SU-DHL-6 (cell line): ENCODE results near the gene DSP.

ENCODE experiments used
- H2AFZ ChIP-seq: fragments of 200-600 bp; sonication (generic); 2 replicates; pipeline ENCODE4 v1.6.1; 2014; ENCODE audit warnings: low read depth, mild to moderate bottlenecking, moderate library complexity, mixed read lengths, antibody characterized with exemption, low read length; ENCODE audit not compliant: severe bottlenecking
- H3F3A ChIP-seq: fragments of 200-600 bp; shearing (Covaris generic); 2 replicates; pipeline ENCODE4 v1.6.0; 2016; ENCODE audit warnings: antibody characterized with exemption, mild to moderate bottlenecking; ENCODE audit not compliant: insufficient read depth
- H3K27ac ChIP-seq: fragments of 200-600 bp; sonication (generic); 2 replicates; pipeline ENCODE4 v1.5.1; 2016; ENCODE audit warnings: low read depth, mild to moderate bottlenecking, low read length, moderate library complexity, mixed read lengths
- H3K27me3 ChIP-seq: fragments of 200-600 bp; sonication (generic), shearing (Covaris generic); 2 replicates; pipeline ENCODE4 v1.6.0; 2014; ENCODE audit warnings: mild to moderate bottlenecking, low read length
- H3K36me3 ChIP-seq: fragments of 200-600 bp; sonication (generic); 2 replicates; pipeline ENCODE4 v1.6.1; 2014; ENCODE audit warnings: mild to moderate bottlenecking, low read length, mixed read lengths
- H3K4me2 ChIP-seq: fragments of 300-600, 200-600 bp; shearing (Covaris generic), sonication (generic); 2 replicates; pipeline ENCODE4 v1.6.0; 2014; ENCODE audit warnings: low read length, low read depth, mild to moderate bottlenecking; ENCODE audit not compliant: poor library complexity, severe bottlenecking
- H3K4me3 ChIP-seq: fragments of 200-600 bp; sonication (generic); 2 replicates; pipeline ENCODE4 v1.5.1; 2014; ENCODE audit warnings: antibody characterized with exemption, low read length, mild to moderate bottlenecking, mixed read lengths; ENCODE audit not compliant: insufficient read depth, poor library complexity, severe bottlenecking
- H3K79me2 ChIP-seq: fragments of 200-600 bp; sonication (generic); 2 replicates; pipeline ENCODE4 v1.6.1; 2014; ENCODE audit warnings: mild to moderate bottlenecking, low read length, moderate library complexity; ENCODE audit not compliant: insufficient read depth
- H3K9ac ChIP-seq: fragments of 200-600 bp; sonication (generic); 2 replicates; pipeline ENCODE4 v1.7.0; 2014; ENCODE audit warnings: mild to moderate bottlenecking, low read length
- H3K9me2 ChIP-seq: fragments of 200-600 bp; sonication (generic); replicated peaks from 2 replicates; pipeline ENCODE4 v1.6.1; 2014; ENCODE audit warnings: low read length; ENCODE audit not compliant: insufficient read depth
- H3K9me3 ChIP-seq: fragments of 200-600 bp; sonication (generic); 2 replicates; pipeline ENCODE4 v1.6.1; 2014; ENCODE audit warnings: low read length, mixed read lengths; ENCODE audit not compliant: insufficient read depth
- H4K20me1 ChIP-seq: fragments of 200-600 bp; sonication (generic); 2 replicates; pipeline ENCODE4 v1.6.1; 2014; ENCODE audit warnings: low read depth, mild to moderate bottlenecking, antibody characterized with exemption, low read length, moderate library complexity, mixed read lengths
- CTCF ChIP-seq: fragments of 200-600 bp; sonication (generic); IDR thresholded peaks from one replicate; pipeline ENCODE4 v1.5.1; 2017; ENCODE audit warnings: antibody characterized with exemption, mild to moderate bottlenecking, low read length, moderate library complexity; ENCODE audit not compliant: insufficient read depth, poor library complexity, severe bottlenecking
- EZH2phosphoT487 ChIP-seq: fragments of 200-600 bp; sonication (generic), shearing (Covaris generic); conservative IDR thresholded peaks from 2 replicates; pipeline ENCODE4 v1.6.1; 2018; ENCODE audit warnings: mild to moderate bottlenecking, antibody characterized with exemption, low read length, moderate library complexity, mixed read lengths

The DSP gene

GRCh38 chr6:7572213-7572943, 30.9 kb downstream of the DSP start:
- H3K9me3 ChIP-seq, result no peaks in the 10 kb centered on the region
- H3K27ac ChIP-seq, result no peak overlapping the region
- no peak for TF ChIP-seq CTCF
- no peak for TF ChIP-seq EZH2phosphoT487
- H3K79me2 ChIP-seq, result no peaks in the 10 kb centered on the region
- H3F3A ChIP-seq, result no peaks in the 10 kb centered on the region
- no peaks in the 10 kb centered on the region for H3K27me3 ChIP-seq
- no peaks in the 10 kb centered on the region for H3K9me2 ChIP-seq
- no peak overlapping the region for H2AFZ ChIP-seq
- H3K4me2 ChIP-seq, result no peak overlapping the region
- no peaks in the 10 kb centered on the region for H4K20me1 ChIP-seq
- H3K4me3 ChIP-seq, result no peak overlapping the region
- H3K9ac ChIP-seq, result no peak overlapping the region
- no peaks in the 10 kb centered on the region for H3K36me3 ChIP-seq

- H3K9me2 ChIP-seq, result no peaks in the 10 kb centered on the region
- no peak overlapping the region for H3K4me3 ChIP-seq
- no peak overlapping the region for H3K9ac ChIP-seq
- H4K20me1 ChIP-seq, result no peaks in the 10 kb centered on the region
- H2AFZ ChIP-seq, result no peak overlapping the region
- no peaks in the 10 kb centered on the region for H3K27me3 ChIP-seq
- H3K36me3 ChIP-seq, result no peaks in the 10 kb centered on the region
- H3F3A ChIP-seq, result no peaks in the 10 kb centered on the region
- H3K9me3 ChIP-seq, result no peaks in the 10 kb centered on the region
- H3K27ac ChIP-seq, result no peak overlapping the region
- no peak overlapping the region for H3K4me2 ChIP-seq
- no peaks in the 10 kb centered on the region for H3K79me2 ChIP-seq
- TF ChIP-seq CTCF, result no peak
- TF ChIP-seq EZH2phosphoT487, result no peak
These were observed 33.0 kb downstream of the DSP start for GRCh38 chr6:7574500-7574899.

DNA sequence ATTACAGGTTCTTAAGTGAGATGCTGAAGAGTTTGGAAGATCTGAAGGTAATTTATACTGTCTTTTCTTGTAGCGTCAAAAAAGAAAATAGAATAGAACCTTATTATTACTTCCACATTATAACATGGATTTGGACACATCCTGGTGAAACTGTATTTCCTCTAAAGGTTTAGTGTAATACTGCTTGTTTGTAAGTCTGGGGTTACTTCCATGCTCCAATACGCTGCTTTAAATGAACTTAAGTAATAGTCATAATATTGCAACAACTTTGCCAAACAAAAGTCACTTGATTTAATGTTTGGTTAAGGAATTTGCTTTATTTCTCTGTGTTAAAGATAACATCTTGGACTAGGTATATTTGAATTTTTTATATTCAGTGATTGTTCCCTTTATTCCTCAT, 37.0 kb downstream of the DSP start:
- Histone ChIP-seq H2AFZ (no peak overlapping the region), H3K9me2 (no peaks in the 10 kb centered on the region), H3K4me3 (no peak overlapping the region), H3K9ac (no peak overlapping the region), H3K9me3 (no peaks in the 10 kb centered on the region), H3K36me3 (no peaks in the 10 kb centered on the region), H3K4me2 (no peak overlapping the region), H3K79me2 (no peaks in the 10 kb centered on the region), H4K20me1 (no peaks in the 10 kb centered on the region), H3K27ac (no peak overlapping the region), H3F3A (no peaks in the 10 kb centered on the region), H3K27me3 (no peaks in the 10 kb centered on the region)
- TF ChIP-seq CTCF, result no peak
- no peak for TF ChIP-seq EZH2phosphoT487
